IMR-90 (cell line): Measurements from ENCODE around the gene PYY. TPM values are rescaled to one million over a fixed set of nuclear protein-coding genes. Genes with fewer than 3 reads are reported as not detected.

Source experiments
- ATAC-seq: fragments of 200-7000 bp; cut with Tn5 transposase; 2 replicates; pipeline ENCODE4 v1.9.1; 2020; ENCODE audit warnings: low read depth, mild to moderate bottlenecking, moderate library complexity
- BruUV-seq: library from RNA; stranded (reverse); fragments of 400-500 nt; replicated peaks from 2 replicates; lab custom pipeline; 2021; lab: Mats Ljungman, UMichigan
- CTCF ChIA-PET: fragments of 300-600 bp; formaldehyde crosslinking; extraction: SDS; loops from one replicate; lab custom pipeline; 2021; ENCODE audit warnings: antibody characterized with exemption; lab: Yijun Ruan, JAX
- POLR2A ChIA-PET: fragments of 300-600 bp; sonication (Branson Sonifier 250); formaldehyde crosslinking; loops from one replicate; lab custom pipeline; 2022; ENCODE audit warnings: antibody characterized with exemption; ENCODE audit not compliant: unreplicated experiment; lab: Charles Lee
- DNase-seq: peaks from one replicate; pipeline ENCODE4 v3.0.0; 2013
- H2AFZ ChIP-seq: replicated peaks from 2 replicates; pipeline ENCODE3; 2013; ENCODE audit warnings: low read length, mild to moderate bottlenecking; ENCODE audit not compliant: poor library complexity
- H2AK5ac ChIP-seq: 2 replicates; pipeline ENCODE4 v1.6.1; 2013; ENCODE audit warnings: low read depth, low read length, inconsistent platforms
- H2AK9ac ChIP-seq: replicated peaks from 2 replicates; pipeline ENCODE3; 2013; ENCODE audit warnings: mild to moderate bottlenecking, low read depth, low read length, moderate library complexity; ENCODE audit not compliant: poor library complexity
- H2BK120ac ChIP-seq: 2 replicates; pipeline ENCODE4 v1.6.1; 2013; ENCODE audit warnings: low read depth, low read length, inconsistent platforms
- H2BK15ac ChIP-seq: 3 replicates; pipeline ENCODE4 v1.6.1; 2013; ENCODE audit warnings: low read depth, low read length, inconsistent platforms
- H2BK20ac ChIP-seq: 2 replicates; pipeline ENCODE4 v1.6.1; 2013; ENCODE audit warnings: low read depth, mild to moderate bottlenecking, inconsistent platforms, low read length, moderate library complexity
- H2BK5ac ChIP-seq: 2 replicates; pipeline ENCODE4 v1.6.1; 2013; ENCODE audit warnings: mild to moderate bottlenecking, low read depth, low read length, inconsistent platforms; ENCODE audit not compliant: poor library complexity, severe bottlenecking
- H3K14ac ChIP-seq: replicated peaks from 2 replicates; pipeline ENCODE4 v1.6.1; 2013; ENCODE audit warnings: low read depth, low read length, inconsistent platforms
- H3K18ac ChIP-seq: 2 replicates; pipeline ENCODE4 v1.6.1; 2013; ENCODE audit warnings: low read depth, low read length, control low read depth
- H3K23ac ChIP-seq: 2 replicates; pipeline ENCODE4 v1.6.1; 2013; ENCODE audit warnings: low read depth, low read length, inconsistent platforms
- H3K27ac ChIP-seq: 2 replicates; pipeline ENCODE4 v1.5.1; 2013; ENCODE audit warnings: mild to moderate bottlenecking, control low read depth, low read length; ENCODE audit not compliant: insufficient read depth
- H3K27me3 ChIP-seq: 2 replicates; pipeline ENCODE4 v1.6.1; 2013; ENCODE audit warnings: low read length; ENCODE audit not compliant: control insufficient read depth, insufficient read depth
- H3K36me3 ChIP-seq: 2 replicates; pipeline ENCODE4 v1.6.1; 2013; ENCODE audit warnings: low read length, mixed read lengths; ENCODE audit not compliant: control insufficient read depth, insufficient read depth
- H3K4ac ChIP-seq: 2 replicates; pipeline ENCODE4 v1.6.1; 2013; ENCODE audit warnings: low read depth, low read length, inconsistent platforms
- H3K4me1 ChIP-seq: 2 replicates; pipeline ENCODE4 v1.6.1; 2013; ENCODE audit warnings: low read length, mixed read lengths; ENCODE audit not compliant: control insufficient read depth, insufficient read depth
- H3K4me2 ChIP-seq: 2 replicates; pipeline ENCODE4 v1.6.1; 2013; ENCODE audit warnings: low read depth, mild to moderate bottlenecking, control low read depth, low read length, moderate library complexity
- H3K4me3 ChIP-seq: 2 replicates; pipeline ENCODE4 v1.5.1; 2013; ENCODE audit warnings: low read depth, mild to moderate bottlenecking, control low read depth, low read length, moderate library complexity; ENCODE audit not compliant: insufficient read depth
- H3K56ac ChIP-seq: 2 replicates; pipeline ENCODE4 v1.6.1; 2013; ENCODE audit warnings: low read length, inconsistent platforms; ENCODE audit not compliant: insufficient read depth; ENCODE audit errors: extremely low read depth
- H3K79me1 ChIP-seq, 2 experiments: 2 replicates each; pipeline ENCODE4 v1.6.1; 2013; ENCODE audit warnings: low read length in 2 of 2, inconsistent platforms in 1 of 2, low read depth in 1 of 2
- H3K9ac ChIP-seq: 2 replicates; pipeline ENCODE4 v1.6.1; 2013; ENCODE audit warnings: low read depth, low read length, control low read depth
- H3K9me1 ChIP-seq: 2 replicates; pipeline ENCODE4 v1.6.1; 2013; ENCODE audit warnings: low read length, inconsistent platforms; ENCODE audit not compliant: insufficient read depth
- H3K9me3 ChIP-seq: 2 replicates; pipeline ENCODE4 v1.6.1; 2013; ENCODE audit warnings: low read length; ENCODE audit not compliant: control insufficient read depth, insufficient read depth
- H4K20me1 ChIP-seq: 2 replicates; pipeline ENCODE4 v1.6.1; 2013; ENCODE audit warnings: low read length, inconsistent platforms; ENCODE audit not compliant: insufficient read depth
- H4K5ac ChIP-seq: 2 replicates; pipeline ENCODE4 v1.6.1; 2013; ENCODE audit warnings: mild to moderate bottlenecking, low read depth, low read length, control low read depth
- H4K8ac ChIP-seq, 2 experiments: 2 replicates each; pipeline ENCODE4 v1.6.1; 2013; ENCODE audit warnings: low read depth in 2 of 2, low read length in 2 of 2, control low read depth in 1 of 2, inconsistent platforms in 1 of 2
- H4K91ac ChIP-seq: 2 replicates; pipeline ENCODE4 v1.6.1; 2013; ENCODE audit warnings: low read depth, low read length, inconsistent platforms; ENCODE audit not compliant: insufficient read depth
- BHLHE40 ChIP-seq: fragments of 150-350 bp; IDR thresholded peaks from 2 replicates; pipeline ENCODE4 v1.6.1; 2016; ENCODE audit warnings: mild to moderate bottlenecking, low read depth, low read length
- CHD1 ChIP-seq: IDR thresholded peaks from 2 replicates; pipeline ENCODE4 v1.6.1; 2012; ENCODE audit warnings: low read depth, low read length, improper control_type of control experiment
- FOS ChIP-seq: fragments of 150-350 bp; IDR thresholded peaks from 2 replicates; pipeline ENCODE4 v1.6.1; 2016; ENCODE audit warnings: low read depth, low read length
- MAFK ChIP-seq: IDR thresholded peaks from 2 replicates; pipeline ENCODE4 v1.6.1; 2012; ENCODE audit warnings: low read depth, low read length, improper control_type of control experiment
- MAZ ChIP-seq: IDR thresholded peaks from 2 replicates; pipeline ENCODE4 v1.6.1; 2012; ENCODE audit warnings: low read depth, mild to moderate bottlenecking, low read length, improper control_type of control experiment, moderate library complexity, borderline replicate concordance
- MXI1 ChIP-seq: IDR thresholded peaks from 2 replicates; pipeline ENCODE4 v1.6.1; 2012; ENCODE audit warnings: low read depth, mild to moderate bottlenecking, low read length, moderate library complexity, borderline replicate concordance
- NFE2L2 ChIP-seq: fragments of 150-350 bp; IDR thresholded peaks from 2 replicates; pipeline ENCODE4 v1.6.1; 2016; ENCODE audit warnings: low read depth, mild to moderate bottlenecking, low read length
- POLR2A ChIP-seq: IDR thresholded peaks from 2 replicates; pipeline ENCODE4 v1.6.1; 2012; ENCODE audit warnings: mild to moderate bottlenecking, low read depth, low read length
- RAD21 ChIP-seq: IDR thresholded peaks from 2 replicates; pipeline ENCODE4 v1.6.1; 2012; ENCODE audit warnings: low read length, improper control_type of control experiment
- RCOR1 ChIP-seq: IDR thresholded peaks from 2 replicates; pipeline ENCODE4 v1.6.1; 2012; ENCODE audit warnings: mild to moderate bottlenecking, low read length, improper control_type of control experiment; ENCODE audit not compliant: insufficient replicate concordance
- RFX5 ChIP-seq: IDR thresholded peaks from 2 replicates; pipeline ENCODE4 v1.8.0; 2012; ENCODE audit warnings: low read depth, mild to moderate bottlenecking, low read length, moderate library complexity
- SMC3 ChIP-seq: fragments of 150-350 bp; IDR thresholded peaks from 2 replicates; pipeline ENCODE4 v1.6.1; 2016; ENCODE audit warnings: low read depth, mild to moderate bottlenecking, antibody characterized with exemption, low read length, moderate library complexity
- WGBS, 2 experiments: methylation state at CpG; one replicate each; pipeline versions ENCODE4 v1.1.5 to v1.1.7; 2013; ENCODE audit warnings: missing lambda C conversion rate in 2 of 2; ENCODE audit not compliant: insufficient read length in 1 of 2; ENCODE audit errors: extremely low coverage in 2 of 2; 5-methylcytosine and 5-hydroxymethylcytosine counted together
- dilution Hi-C: fragments of 300-500 bp; cut with HindIII; formaldehyde crosslinking; loops from one replicate; pipeline ENCODE4 v1.14.3; 2018; ENCODE audit warnings: low sequenced_read_pairs; ENCODE audit not compliant: unreplicated experiment
- in situ Hi-C: fragments of 300-500 bp; cut with MboI; formaldehyde crosslinking; loops from 3 replicates; pipeline ENCODE4 v1.14.3; 2019; ENCODE audit warnings: low sequenced_read_pairs, inconsistent platforms, mixed read lengths
- intact Hi-C: fragments of 100-400 bp; cut with micrococcal nuclease; formaldehyde crosslinking; loops from 2 replicates; pipeline ENCODE4 v1.10.0; 2022
- polyA plus RNA-seq, 3 experiments: library from polyadenylated mRNA; depleted of rRNA; stranded (reverse); fragments of >200 nt; gene quantifications; 2 replicates each; pipeline ENCODE4 v1.2.3, GENCODE V29; 2012; ENCODE audit warnings: low replicate concordance in 1 of 3
- total RNA-seq: library from RNA; depleted of rRNA; stranded (reverse); fragments of >200 nt; gene quantifications from 2 replicates; pipeline ENCODE4 v1.2.3, GENCODE V29; 2012
- TF ChIP-seq, protein P1 (sequence below): fragments of 150-350 bp; IDR thresholded peaks from 2 replicates; pipeline ENCODE4 v1.6.1; 2017; ENCODE audit warnings: mild to moderate bottlenecking, antibody characterized with exemption, low read length, low read depth
- TF ChIP-seq, protein P2 (sequence below): fragments of 150-350 bp; IDR thresholded peaks from 2 replicates; pipeline ENCODE4 v1.6.1; 2016; ENCODE audit warnings: low read depth, mild to moderate bottlenecking, low read length, moderate library complexity, borderline replicate concordance

The PYY gene
- total and polyA plus RNA-seq, 2 of the 4 experiments (the other 2 are of a cell fraction) = not detected

DNA sequence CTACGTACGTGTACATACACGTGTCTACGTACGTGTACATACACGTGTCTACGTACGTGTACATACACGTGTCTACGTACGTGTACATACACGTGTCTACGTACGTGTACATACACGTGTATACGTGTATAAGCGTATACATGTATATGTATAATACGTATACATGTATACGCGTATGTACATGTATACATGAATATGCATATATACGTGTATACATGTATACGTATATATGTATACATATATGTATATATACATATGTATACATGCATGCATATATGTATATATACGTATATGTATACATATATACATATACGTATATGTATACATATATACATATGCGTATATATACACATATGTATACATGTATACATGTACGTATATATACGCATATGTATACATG lies 22.2 kb upstream of the PYY start:
- dilution Hi-C loops (no loop called here), in situ Hi-C loops (no loop called here), intact Hi-C loops (no loop called here)
- ATAC-seq (no peak), DNase-seq (no peak)
- no peak overlapping the region for H4K91ac ChIP-seq
- TF ChIP-seq, protein P1, sequence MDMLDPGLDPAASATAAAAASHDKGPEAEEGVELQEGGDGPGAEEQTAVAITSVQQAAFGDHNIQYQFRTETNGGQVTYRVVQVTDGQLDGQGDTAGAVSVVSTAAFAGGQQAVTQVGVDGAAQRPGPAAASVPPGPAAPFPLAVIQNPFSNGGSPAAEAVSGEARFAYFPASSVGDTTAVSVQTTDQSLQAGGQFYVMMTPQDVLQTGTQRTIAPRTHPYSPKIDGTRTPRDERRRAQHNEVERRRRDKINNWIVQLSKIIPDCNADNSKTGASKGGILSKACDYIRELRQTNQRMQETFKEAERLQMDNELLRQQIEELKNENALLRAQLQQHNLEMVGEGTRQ = no peak
- TF ChIP-seq RAD21 = no peak
- TF ChIP-seq CHD1 = no peak
- no peak for TF ChIP-seq RFX5
- no peak for TF ChIP-seq FOS
- no peak for TF ChIP-seq MXI1
- TF ChIP-seq SMC3 = no peak
- TF ChIP-seq RCOR1 = no peak
- no peak for TF ChIP-seq MAZ
- TF ChIP-seq BHLHE40 = no peak
- no peak for TF ChIP-seq MAFK
- TF ChIP-seq, protein P2, sequence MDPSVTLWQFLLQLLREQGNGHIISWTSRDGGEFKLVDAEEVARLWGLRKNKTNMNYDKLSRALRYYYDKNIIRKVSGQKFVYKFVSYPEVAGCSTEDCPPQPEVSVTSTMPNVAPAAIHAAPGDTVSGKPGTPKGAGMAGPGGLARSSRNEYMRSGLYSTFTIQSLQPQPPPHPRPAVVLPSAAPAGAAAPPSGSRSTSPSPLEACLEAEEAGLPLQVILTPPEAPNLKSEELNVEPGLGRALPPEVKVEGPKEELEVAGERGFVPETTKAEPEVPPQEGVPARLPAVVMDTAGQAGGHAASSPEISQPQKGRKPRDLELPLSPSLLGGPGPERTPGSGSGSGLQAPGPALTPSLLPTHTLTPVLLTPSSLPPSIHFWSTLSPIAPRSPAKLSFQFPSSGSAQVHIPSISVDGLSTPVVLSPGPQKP = no peak
- no peak for TF ChIP-seq POLR2A
- TF ChIP-seq NFE2L2 = no peak
- ChIA-PET POLR2A (no interaction called here), CTCF (no interaction called here)
- H3K18ac ChIP-seq = no peak overlapping the region
- no peak overlapping the region for H2BK15ac ChIP-seq
- no peaks in the 10 kb centered on the region for H3K4me1 ChIP-seq
- no peak overlapping the region for H3K4me2 ChIP-seq
- WGBS, 2 experiments = no CpG with 5 or more reads among the region's 27 CpGs
- H2AK5ac ChIP-seq = no peak overlapping the region
- H2BK20ac ChIP-seq = no peak overlapping the region
- no peak overlapping the region for H3K14ac ChIP-seq
- H3K27me3 ChIP-seq = peaks cover 44% of the 10 kb centered on the region
- H2BK120ac ChIP-seq = no peak overlapping the region
- H3K9ac ChIP-seq = no peak overlapping the region
- no peak overlapping the region for H3K4me3 ChIP-seq
- no peaks in the 10 kb centered on the region for H3K79me1 ChIP-seq
- H4K5ac ChIP-seq = no peak overlapping the region
- H2AFZ ChIP-seq = no peak overlapping the region
- no peak overlapping the region for H2BK5ac ChIP-seq
- no TSS peak for BruUV-seq
- no peak overlapping the region for H4K8ac ChIP-seq
- no peak overlapping the region for H2AK9ac ChIP-seq
- no peak overlapping the region for H3K4ac ChIP-seq
- H3K56ac ChIP-seq = no peak overlapping the region
- H3K36me3 ChIP-seq = no peaks in the 10 kb centered on the region
- H3K27ac ChIP-seq = no peak overlapping the region
- no peaks in the 10 kb centered on the region for H4K20me1 ChIP-seq
- no peaks in the 10 kb centered on the region for H3K9me3 ChIP-seq
- no peak overlapping the region for H3K23ac ChIP-seq
- H3K9me1 ChIP-seq = no peaks in the 10 kb centered on the region
